ENCODE results near the gene ZNF280A.

ZNF280A gene, protein sequence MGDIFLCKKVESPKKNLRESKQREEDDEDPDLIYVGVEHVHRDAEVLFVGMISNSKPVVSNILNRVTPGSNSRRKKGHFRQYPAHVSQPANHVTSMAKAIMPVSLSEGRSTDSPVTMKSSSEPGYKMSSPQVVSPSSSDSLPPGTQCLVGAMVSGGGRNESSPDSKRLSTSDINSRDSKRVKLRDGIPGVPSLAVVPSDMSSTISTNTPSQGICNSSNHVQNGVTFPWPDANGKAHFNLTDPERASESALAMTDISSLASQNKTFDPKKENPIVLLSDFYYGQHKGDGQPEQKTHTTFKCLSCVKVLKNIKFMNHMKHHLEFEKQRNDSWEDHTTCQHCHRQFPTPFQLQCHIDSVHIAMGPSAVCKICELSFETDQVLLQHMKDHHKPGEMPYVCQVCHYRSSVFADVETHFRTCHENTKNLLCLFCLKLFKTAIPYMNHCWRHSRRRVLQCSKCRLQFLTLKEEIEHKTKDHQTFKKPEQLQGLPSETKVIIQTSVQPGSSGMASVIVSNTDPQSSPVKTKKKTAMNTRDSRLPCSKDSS

DNA sequence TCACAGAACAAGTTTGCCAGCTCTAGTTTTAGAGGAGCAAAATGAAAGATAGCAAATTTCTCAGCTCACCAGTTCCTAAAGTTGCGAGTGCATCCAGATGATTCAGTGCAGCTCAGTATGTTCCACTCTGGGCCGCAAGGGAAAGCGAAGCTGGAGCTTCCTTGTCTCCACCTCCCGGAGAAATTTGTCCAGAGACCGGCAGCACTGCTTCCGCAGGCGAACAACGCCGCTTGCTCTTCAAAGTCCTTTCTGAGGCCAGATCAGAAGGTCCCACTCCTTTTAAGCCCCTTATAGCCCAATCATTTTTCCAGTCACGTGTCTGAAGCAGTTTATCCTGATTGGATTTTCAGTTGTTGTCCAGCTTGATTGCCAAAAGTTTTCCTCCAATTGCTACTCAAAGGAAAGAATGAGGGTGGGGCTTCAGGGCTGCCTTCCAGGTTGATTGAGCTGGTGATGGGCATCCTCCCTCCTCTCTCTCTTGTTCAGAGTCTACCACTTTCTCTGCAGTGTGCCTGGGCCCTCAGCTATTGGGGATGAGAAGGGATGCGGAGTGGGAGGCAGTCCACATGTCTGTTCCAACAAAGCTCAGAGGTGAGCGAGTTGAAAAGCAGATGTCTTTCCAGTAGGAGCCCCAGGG is at the start of gene ZNF280A:
Gene ZNF280A, minus strand, starts transcription at position 251 of the 637 bp plus-strand sequence. CDS start 4,640 bp downstream, outside the sequence.
- no peak within 1 kb of the TSS for H3K4me3 ChIP-seq (ENCODE audit: low read depth, low read length)
- TF ChIP-seq, protein P1, sequence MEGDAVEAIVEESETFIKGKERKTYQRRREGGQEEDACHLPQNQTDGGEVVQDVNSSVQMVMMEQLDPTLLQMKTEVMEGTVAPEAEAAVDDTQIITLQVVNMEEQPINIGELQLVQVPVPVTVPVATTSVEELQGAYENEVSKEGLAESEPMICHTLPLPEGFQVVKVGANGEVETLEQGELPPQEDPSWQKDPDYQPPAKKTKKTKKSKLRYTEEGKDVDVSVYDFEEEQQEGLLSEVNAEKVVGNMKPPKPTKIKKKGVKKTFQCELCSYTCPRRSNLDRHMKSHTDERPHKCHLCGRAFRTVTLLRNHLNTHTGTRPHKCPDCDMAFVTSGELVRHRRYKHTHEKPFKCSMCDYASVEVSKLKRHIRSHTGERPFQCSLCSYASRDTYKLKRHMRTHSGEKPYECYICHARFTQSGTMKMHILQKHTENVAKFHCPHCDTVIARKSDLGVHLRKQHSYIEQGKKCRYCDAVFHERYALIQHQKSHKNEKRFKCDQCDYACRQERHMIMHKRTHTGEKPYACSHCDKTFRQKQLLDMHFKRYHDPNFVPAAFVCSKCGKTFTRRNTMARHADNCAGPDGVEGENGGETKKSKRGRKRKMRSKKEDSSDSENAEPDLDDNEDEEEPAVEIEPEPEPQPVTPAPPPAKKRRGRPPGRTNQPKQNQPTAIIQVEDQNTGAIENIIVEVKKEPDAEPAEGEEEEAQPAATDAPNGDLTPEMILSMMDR (IDR thresholded peaks at IDR 0.05; ENCODE audit: borderline replicate concordance, insufficient read depth, low read depth, low read length), result no peak

DNA sequence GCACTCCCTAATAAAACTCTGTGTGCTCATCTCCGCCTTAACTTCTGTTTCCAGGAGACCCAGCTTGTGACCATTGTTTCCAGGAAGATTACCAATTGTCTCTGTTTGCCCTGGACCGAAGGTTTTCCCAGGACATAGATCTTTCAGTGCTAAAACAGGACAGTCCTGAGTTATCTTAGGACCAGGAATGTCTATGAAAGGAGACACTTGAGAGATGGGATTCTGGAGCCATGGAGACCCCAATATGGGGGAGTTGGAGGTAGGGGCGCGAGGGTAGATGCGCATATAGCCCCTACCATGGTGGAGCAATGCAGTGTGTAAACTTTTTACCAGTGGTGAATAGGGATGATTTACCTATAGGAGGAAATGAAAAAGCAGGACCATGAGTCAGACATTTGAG is 49.1 kb upstream of the ZNF280A start:
- no peak overlapping the region for H3K4me3 ChIP-seq (ENCODE audit: low read depth, low read length)

GRCh38 chr22:22565981-22566380 is 45.9 kb upstream of the ZNF280A start:
- H3K4me3 ChIP-seq (ENCODE audit: low read depth, low read length), result no peak overlapping the region
- TF ChIP-seq, protein P1 (IDR thresholded peaks at IDR 0.05; ENCODE audit: borderline replicate concordance, insufficient read depth, low read depth, low read length), result no peak

More for the DNA sequence above, 49.1 kb upstream of the ZNF280A start:
- TF ChIP-seq, protein P1 (IDR thresholded peaks at IDR 0.05; ENCODE audit: borderline replicate concordance, insufficient read depth, low read depth, low read length), result no peak

GRCh38 chr22:22558972-22559603 is 39.0 kb upstream of the ZNF280A start, which contains the start of gene PRAME:
PRAME (minus strand) TSS chr22:22559265; CDS start chr22:22556832, 2,433 bp downstream.
- TF ChIP-seq, protein P1 (IDR thresholded peaks at IDR 0.05; ENCODE audit: borderline replicate concordance, insufficient read depth, low read depth, low read length), result peak; percentile 89
- no peak within 1 kb of the TSS for H3K4me3 ChIP-seq (ENCODE audit: low read depth, low read length)

DNA sequence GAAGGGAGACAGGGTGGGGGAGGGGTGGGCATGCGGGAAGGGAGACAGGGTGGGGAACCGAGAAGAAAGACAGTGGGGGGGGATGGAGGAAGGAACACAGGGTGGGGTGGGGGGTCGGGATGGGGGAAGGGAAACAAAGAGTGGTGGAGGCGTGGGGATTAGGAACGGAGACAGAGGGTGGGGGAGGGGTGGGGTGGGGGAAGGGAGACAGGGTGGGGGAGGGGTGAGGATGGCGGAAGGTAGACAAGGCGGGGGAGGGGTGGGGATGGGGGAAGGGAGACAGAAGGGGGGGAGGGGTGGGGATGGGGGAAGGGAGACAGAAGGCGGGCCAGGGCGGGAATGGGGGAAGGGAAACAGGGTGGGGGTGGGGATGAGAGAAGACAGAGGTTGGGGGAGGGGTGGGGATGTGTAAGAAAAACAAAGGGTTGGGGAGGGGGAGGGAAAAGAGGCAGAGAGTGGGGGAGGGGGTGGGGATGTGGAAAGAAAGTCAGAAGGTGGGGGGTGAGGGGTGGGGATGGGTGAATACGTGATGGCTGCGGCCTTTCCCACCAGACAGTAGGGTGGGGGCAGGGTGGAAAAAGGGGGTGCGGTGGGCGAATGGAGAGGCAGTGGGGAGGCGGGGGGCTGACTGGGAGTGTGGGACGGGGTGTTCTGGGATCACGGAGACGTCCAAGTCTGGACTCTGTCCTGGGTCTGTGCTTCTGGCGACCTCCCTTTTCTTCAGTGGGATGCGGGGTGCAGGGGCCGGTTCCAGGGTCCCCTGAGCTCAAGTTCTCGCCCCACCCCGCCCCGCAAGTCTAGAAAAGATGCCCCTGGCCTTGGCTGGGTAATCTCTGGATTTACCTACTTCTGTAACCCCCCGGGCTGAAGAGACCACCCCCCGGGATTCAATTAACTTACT is 38.3 kb upstream of the ZNF280A start:
- TF ChIP-seq, protein P1 (IDR thresholded peaks at IDR 0.05; ENCODE audit: borderline replicate concordance, insufficient read depth, low read depth, low read length), result no peak
- H3K4me3 ChIP-seq (ENCODE audit: low read depth, low read length), result no peak overlapping the region
